Ramos (cell line): ENCODE data around the gene SNAP91.
"Not testable (repeated sequence)": the region's sequence is repeated elsewhere in the genome, so short reads cannot be mapped to it uniquely, and the experiment has no call there.

Experiments
- in situ Hi-C: fragments of 300-500 bp; cut with MboI; formaldehyde crosslinking; loops from one replicate; pipeline ENCODE4 v1.14.3; 2022; ENCODE audit warnings: low sequenced_read_pairs; ENCODE audit not compliant: unreplicated experiment

The SNAP91 gene

GRCh38 chr6:83708970-83709747 is at the start of gene SNAP91:
TSS of gene SNAP91 (minus strand) at chr6:83709101. CDS start at chr6:83707927, 1,174 bp downstream.
- in situ Hi-C loops = no loop called here

- in situ Hi-C loops = no loop called here
Observed at GRCh38 chr6:83758533-83758932, 49.6 kb upstream of the SNAP91 start.

GRCh38 chr6:83757021-83757420 is 48.1 kb upstream of the SNAP91 start:
- in situ Hi-C loops = no loop called here

- in situ Hi-C loops = no loop called here
Observed at GRCh38 chr6:83756565-83756964, 47.7 kb upstream of the SNAP91 start.

- in situ Hi-C loops = not testable (repeated sequence)
Observed at GRCh38 chr6:83752375-83752774, 43.5 kb upstream of the SNAP91 start.

- in situ Hi-C loops = no loop called here
Observed at GRCh38 chr6:83741089-83741488, 32.2 kb upstream of the SNAP91 start.

- in situ Hi-C loops = no loop called here
Observed at GRCh38 chr6:83735461-83735860, 26.6 kb upstream of the SNAP91 start.

- in situ Hi-C loops = no loop called here
Observed at GRCh38 chr6:83729871-83730270, 21.0 kb upstream of the SNAP91 start.

GRCh38 chr6:83722876-83723275 is 14.0 kb upstream of the SNAP91 start:
- in situ Hi-C loops = no loop called here

- in situ Hi-C loops = no loop called here
Observed at GRCh38 chr6:83717809-83718208, 8.9 kb upstream of the SNAP91 start.

- in situ Hi-C loops = no loop called here
Observed at GRCh38 chr6:83711958-83712357, 3.1 kb upstream of the SNAP91 start.

- in situ Hi-C loops = no loop called here
Observed at GRCh38 chr6:83709748-83710050, 798 bp upstream of the SNAP91 start.

GRCh38 chr6:83708546-83708969 is 343 bp downstream of the SNAP91 start:
- in situ Hi-C loops = no loop called here

- in situ Hi-C loops = no loop called here
Observed at GRCh38 chr6:83707829-83708545, 914 bp downstream of the SNAP91 start.

- in situ Hi-C loops = no loop called here
Observed at GRCh38 chr6:83702749-83703148, 6.2 kb downstream of the SNAP91 start.

- in situ Hi-C loops = no loop called here
Observed at GRCh38 chr6:83702077-83702476, 6.8 kb downstream of the SNAP91 start.

GRCh38 chr6:83696674-83697073 is 12.2 kb downstream of the SNAP91 start:
- in situ Hi-C loops = no loop called here

GRCh38 chr6:83685481-83685880 is 23.4 kb downstream of the SNAP91 start:
- in situ Hi-C loops = no loop called here

GRCh38 chr6:83677791-83678190 is 31.1 kb downstream of the SNAP91 start:
- in situ Hi-C loops = no loop called here

- in situ Hi-C loops = no loop called here
Observed at GRCh38 chr6:83637953-83638352, 70.9 kb downstream of the SNAP91 start.

- in situ Hi-C loops = no loop called here
Observed at GRCh38 chr6:83636800-83637199, 72.1 kb downstream of the SNAP91 start.

GRCh38 chr6:83633609-83634008 is 75.3 kb downstream of the SNAP91 start:
- in situ Hi-C loops = no loop called here
